BLaER1 (cell line): ENCODE data around the gene ATE1.
"Not testable (repeated sequence)": the region's sequence is repeated elsewhere in the genome, so short reads cannot be mapped to it uniquely, and the experiment has no call there.

Experiments
- H3K27ac ChIP-seq: shearing (Covaris generic); formaldehyde crosslinking; 2 replicates; pipeline ENCODE4 v1.8.1; 2022
- H3K27me3 ChIP-seq: shearing (Covaris generic); formaldehyde crosslinking; 2 replicates; pipeline ENCODE4 v1.8.1; 2022
- H3K36me3 ChIP-seq: shearing (Covaris generic); formaldehyde crosslinking; 2 replicates; pipeline ENCODE4 v1.8.1; 2022
- H3K4me1 ChIP-seq: shearing (Covaris generic); formaldehyde crosslinking; 2 replicates; pipeline ENCODE4 v1.8.1; 2022
- H3K4me2 ChIP-seq: shearing (Covaris generic); formaldehyde crosslinking; 2 replicates; pipeline ENCODE4 v1.8.1; 2022
- H3K4me3 ChIP-seq: shearing (Covaris generic); formaldehyde crosslinking; 2 replicates; pipeline ENCODE4 v1.8.1; 2022
- H3K9ac ChIP-seq: shearing (Covaris generic); formaldehyde crosslinking; 2 replicates; pipeline ENCODE4 v1.8.1; 2022
- H3K9me3 ChIP-seq: shearing (Covaris generic); formaldehyde crosslinking; 2 replicates; pipeline ENCODE4 v1.8.1; 2022
- H4K20me1 ChIP-seq: shearing (Covaris generic); formaldehyde crosslinking; 2 replicates; pipeline ENCODE4 v1.8.1; 2022
- Cebpa-rat ChIP-seq: shearing (Covaris generic); IDR thresholded peaks from 2 replicates; pipeline ENCODE4 v1.8.1; 2022

Gene ATE1

DNA sequence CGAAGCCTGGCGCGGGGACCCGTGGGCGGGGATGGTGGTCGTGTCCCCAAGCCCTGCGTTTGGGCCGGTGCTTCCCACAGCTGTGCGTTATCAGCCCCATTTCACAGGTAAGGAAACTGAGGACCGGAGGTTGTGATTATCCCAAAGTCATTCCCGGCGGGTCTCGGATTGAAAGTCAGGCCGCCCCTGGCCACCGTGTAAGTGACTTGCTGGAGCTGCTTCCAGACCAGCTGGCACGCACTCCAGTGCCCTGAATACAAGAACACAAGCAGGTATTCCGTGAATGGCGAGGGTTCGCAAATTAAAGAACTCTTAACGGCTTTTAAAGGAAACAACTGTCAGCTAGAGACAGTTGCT lies 675 bp upstream of the ATE1 start:
- Histone ChIP-seq H3K9ac (peak overlapping the region; percentile 97), H4K20me1 (no peaks in the 10 kb centered on the region), H3K4me2 (peak overlapping the region; percentile 84), H3K9me3 (no peaks in the 10 kb centered on the region), H3K4me3 (peak overlapping the region; percentile 98), H3K4me1 (peaks cover 42% of the 10 kb centered on the region), H3K27me3 (no peaks in the 10 kb centered on the region), H3K27ac (peak overlapping the region; percentile 96), H3K36me3 (no peaks in the 10 kb centered on the region)
- TF ChIP-seq Cebpa-rat: no peak

DNA sequence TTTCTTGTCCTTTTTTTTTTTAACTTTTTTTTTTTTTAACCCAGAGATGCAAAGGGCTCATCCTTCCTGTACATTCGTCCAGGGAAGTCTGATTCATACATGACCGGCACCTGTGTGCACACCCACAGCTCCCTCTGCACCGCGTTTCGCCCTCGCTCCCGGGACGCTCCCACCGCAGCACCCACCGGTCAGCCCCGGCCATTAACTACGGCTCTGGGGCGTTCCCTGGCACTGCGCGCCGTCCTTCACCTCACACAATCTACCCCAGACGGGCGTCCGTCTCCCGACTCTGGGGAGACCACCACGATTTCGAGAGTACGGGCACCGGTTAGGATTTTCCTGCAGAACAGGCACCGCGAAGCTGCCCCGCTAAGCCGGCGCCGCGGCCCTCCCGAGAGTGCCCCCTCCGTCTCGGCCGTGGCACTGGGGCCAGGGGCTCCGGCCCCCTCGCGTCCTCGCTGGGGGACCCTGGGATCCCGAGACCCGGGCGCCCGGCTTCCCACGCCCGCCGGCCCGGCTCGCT lies 452 bp downstream of the ATE1 start:
- Histone ChIP-seq H3K27me3 (no peaks in the 10 kb centered on the region), H4K20me1 (0 out of 2 replicates have a peak, but pooled peaks cover 4% of the 10 kb centered on the region), H3K4me1 (peaks cover 42% of the 10 kb centered on the region), H3K9ac (peak overlapping the region; percentile 97), H3K36me3 (peaks cover 11% of the 10 kb centered on the region), H3K27ac (peak overlapping the region; percentile 96), H3K9me3 (no peaks in the 10 kb centered on the region), H3K4me2 (peak overlapping the region; percentile 79), H3K4me3 (peak overlapping the region; percentile 98)
- TF ChIP-seq Cebpa-rat: no peak

DNA sequence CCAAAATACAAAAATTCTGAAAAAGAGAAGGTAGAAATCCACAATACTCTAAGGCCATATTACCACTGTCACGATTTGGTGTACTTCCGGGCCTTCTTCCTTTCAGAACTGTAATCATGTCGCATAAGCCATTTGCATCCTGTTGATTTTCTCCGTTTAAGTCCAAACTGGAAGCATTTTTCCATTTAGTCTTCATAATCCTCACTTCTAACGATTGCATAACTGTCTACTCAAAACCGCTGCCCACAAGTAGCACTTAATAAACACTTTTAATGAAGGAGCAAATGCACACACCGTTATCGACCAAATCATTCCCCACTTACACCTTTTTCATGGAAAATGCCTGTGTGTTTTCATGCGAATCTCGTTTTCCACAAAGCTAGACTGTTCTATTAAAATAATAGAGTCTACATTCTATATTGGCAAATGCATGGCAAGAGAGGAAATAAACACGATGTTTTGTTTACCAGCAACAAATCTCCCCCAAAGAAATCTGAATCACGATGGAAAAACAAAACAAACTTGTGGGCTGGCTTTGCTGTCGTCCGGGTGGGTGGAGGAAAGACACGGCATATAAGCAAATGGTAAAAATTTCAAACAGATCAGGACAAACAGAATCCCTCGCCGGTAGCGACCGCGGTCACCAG lies 1.0 kb downstream of the ATE1 start:
- peaks cover 40% of the 10 kb centered on the region for H3K4me1 ChIP-seq
- H3K36me3 ChIP-seq: peaks cover 13% of the 10 kb centered on the region
- 0 out of 2 replicates have a peak, but pooled peaks cover 4% of the 10 kb centered on the region for H4K20me1 ChIP-seq
- TF ChIP-seq Cebpa-rat: no peak
- H3K4me3 ChIP-seq: peak overlapping the region; percentile 98
- no peaks in the 10 kb centered on the region for H3K27me3 ChIP-seq
- H3K9me3 ChIP-seq: no peaks in the 10 kb centered on the region
- peak overlapping the region; percentile 96 for H3K27ac ChIP-seq
- H3K9ac ChIP-seq: peak overlapping the region; percentile 97
- H3K4me2 ChIP-seq: peak overlapping the region; percentile 79

DNA sequence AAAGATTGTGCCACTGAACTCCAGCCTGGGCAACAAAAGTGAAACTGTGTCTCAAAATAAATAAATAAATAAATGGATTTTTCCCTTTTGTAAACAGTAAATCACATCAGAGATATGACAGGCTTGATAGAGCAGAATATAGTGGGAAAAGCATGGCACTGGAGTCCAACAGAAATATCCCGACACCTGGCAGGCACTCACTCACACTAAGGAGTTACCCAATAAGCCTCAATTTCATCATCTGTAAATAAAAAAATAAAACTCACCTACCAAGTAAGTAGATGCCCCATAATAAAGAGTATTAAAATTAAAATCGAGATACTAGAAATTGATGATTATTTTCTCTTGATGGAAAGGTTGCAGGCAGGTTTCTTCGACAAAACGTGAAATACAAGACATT lies 1.7 kb downstream of the ATE1 start:
- Histone ChIP-seq H3K9ac (no peak overlapping the region), H3K9me3 (no peaks in the 10 kb centered on the region), H3K4me2 (peak overlapping the region; percentile 79), H3K36me3 (peaks cover 19% of the 10 kb centered on the region), H3K4me1 (peaks cover 33% of the 10 kb centered on the region), H3K4me3 (peak overlapping the region; percentile 98; the same call in 1 of the 2 replicates), H4K20me1 (0 out of 2 replicates have a peak, but pooled peaks cover 4% of the 10 kb centered on the region), H3K27ac (no peak overlapping the region), H3K27me3 (no peaks in the 10 kb centered on the region)
- no peak for TF ChIP-seq Cebpa-rat

DNA sequence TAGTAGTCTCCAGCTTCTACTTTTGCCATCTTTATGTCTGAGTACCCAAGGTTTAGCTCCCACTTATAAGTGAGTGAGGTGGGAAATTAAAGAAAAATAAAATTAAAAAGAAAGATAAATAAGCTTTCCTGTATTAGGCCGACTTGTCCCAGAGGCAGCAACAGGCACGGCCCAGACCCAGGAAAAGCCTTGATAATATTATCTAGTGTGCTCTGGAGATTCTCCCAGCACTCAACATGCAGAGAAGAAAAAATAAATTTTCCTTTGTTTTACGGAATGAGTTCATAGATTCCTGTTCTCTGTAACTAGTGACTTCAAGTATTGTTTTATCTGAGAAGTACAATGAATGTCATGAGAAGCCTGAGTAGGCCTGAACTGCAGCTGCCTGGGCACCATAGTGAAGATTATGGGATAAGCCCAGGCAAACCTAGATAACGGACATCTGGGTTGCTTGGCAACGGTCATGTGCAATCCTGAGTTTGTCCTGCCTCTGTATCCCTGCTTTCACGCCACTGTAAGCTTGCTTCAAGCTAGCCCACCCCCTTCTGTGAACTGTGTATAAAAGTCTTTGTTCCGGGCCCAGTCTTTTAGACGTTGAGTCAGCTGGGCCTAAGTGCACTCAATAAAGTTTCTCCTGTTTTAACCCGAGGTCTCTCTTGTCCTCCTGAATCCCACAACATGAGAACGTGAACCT lies 6.4 kb downstream of the ATE1 start:
- H3K4me3 ChIP-seq: no peak overlapping the region
- no peak overlapping the region for H3K4me2 ChIP-seq
- 0 out of 2 replicates have a peak, but pooled peaks cover 4% of the 10 kb centered on the region for H4K20me1 ChIP-seq
- no peaks in the 10 kb centered on the region for H3K27me3 ChIP-seq
- no peak for TF ChIP-seq Cebpa-rat
- no peak overlapping the region for H3K9ac ChIP-seq
- H3K27ac ChIP-seq: no peak overlapping the region
- H3K9me3 ChIP-seq: peaks cover 12% of the 10 kb centered on the region
- peaks cover 49% of the 10 kb centered on the region for H3K36me3 ChIP-seq
- peaks cover 13% of the 10 kb centered on the region for H3K4me1 ChIP-seq

DNA sequence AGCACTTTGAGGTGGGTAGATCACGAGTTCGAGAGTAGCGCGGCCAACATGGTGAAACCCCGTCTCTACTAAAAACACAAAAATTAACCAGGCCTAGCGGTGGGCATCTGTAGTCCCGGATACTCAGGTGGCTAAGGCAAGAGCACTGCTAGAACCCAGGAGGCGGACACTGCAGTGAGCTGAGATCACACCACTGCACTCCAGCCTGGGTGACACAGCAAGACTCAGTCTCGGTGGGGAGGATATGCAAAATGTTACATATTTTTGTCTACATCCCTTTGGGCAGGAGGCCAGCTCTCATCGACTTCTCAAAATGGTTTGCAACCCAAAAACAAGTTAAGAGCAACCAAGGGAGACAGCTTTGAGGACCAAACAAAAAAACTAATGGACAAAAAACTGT lies 8.2 kb downstream of the ATE1 start:
- Histone ChIP-seq H3K9me3 (peaks cover 12% of the 10 kb centered on the region), H4K20me1 (0 out of 2 replicates have a peak, but pooled peaks cover 4% of the 10 kb centered on the region), H3K36me3 (peaks cover 58% of the 10 kb centered on the region), H3K4me3 (no peak overlapping the region), H3K4me2 (no peak overlapping the region), H3K4me1 (peaks cover 7% of the 10 kb centered on the region), H3K9ac (no peak overlapping the region), H3K27me3 (no peaks in the 10 kb centered on the region), H3K27ac (no peak overlapping the region)
- no peak for TF ChIP-seq Cebpa-rat

DNA sequence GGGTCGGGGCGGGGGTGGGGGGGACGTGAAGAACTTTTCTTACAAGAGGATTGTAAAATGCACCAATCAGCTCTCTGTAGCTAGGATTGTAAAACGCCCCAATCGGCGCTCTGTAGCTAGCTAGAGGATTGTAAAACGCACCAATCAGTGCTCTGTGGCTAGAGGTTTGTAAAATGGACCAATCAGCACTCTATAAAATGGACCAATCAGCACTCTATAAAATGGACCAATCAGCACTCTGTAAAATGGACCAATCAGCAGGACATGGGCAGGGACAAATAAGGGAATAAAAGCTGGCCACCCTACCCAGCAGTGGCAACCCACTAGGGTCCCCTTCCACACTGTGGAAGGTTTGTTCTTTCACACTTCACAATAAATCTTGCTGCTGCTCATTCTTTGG lies 9.0 kb downstream of the ATE1 start:
- not testable (repeated sequence) for H3K27ac ChIP-seq, H3K9ac ChIP-seq, H3K4me2 ChIP-seq, H3K4me3 ChIP-seq, H4K20me1 ChIP-seq, H3K27me3 ChIP-seq, H3K4me1 ChIP-seq
- Histone ChIP-seq H3K36me3 (peaks cover 67% of the 10 kb centered on the region), H3K9me3 (peaks cover 12% of the 10 kb centered on the region)

DNA sequence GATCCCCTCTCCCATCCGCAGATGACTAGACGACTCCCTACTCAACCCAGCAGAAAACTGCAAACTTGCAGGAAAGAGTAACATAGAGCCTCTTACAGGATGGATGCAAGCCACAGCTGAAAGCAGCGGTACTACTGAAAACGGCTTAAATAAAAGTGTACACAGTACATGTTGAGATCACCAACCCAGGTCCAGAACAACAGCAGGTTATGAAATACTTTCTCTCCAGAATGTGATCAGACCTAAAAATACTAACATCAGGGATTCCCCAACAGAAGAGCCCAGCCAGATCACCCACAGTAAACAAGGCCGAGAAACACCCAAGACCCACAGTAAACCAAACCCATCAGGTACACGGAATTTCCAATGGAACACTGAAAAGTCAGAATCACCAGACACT lies 13.2 kb downstream of the ATE1 start:
- Histone ChIP-seq H3K4me2 (no peak overlapping the region), H3K9me3 (peaks cover 10% of the 10 kb centered on the region), H3K9ac (no peak overlapping the region), H3K36me3 (peaks cover 69% of the 10 kb centered on the region), H3K27ac (no peak overlapping the region), H3K4me3 (no peak overlapping the region), H4K20me1 (no peaks in the 10 kb centered on the region), H3K4me1 (peaks cover 7% of the 10 kb centered on the region), H3K27me3 (no peaks in the 10 kb centered on the region)
- TF ChIP-seq Cebpa-rat: no peak

DNA sequence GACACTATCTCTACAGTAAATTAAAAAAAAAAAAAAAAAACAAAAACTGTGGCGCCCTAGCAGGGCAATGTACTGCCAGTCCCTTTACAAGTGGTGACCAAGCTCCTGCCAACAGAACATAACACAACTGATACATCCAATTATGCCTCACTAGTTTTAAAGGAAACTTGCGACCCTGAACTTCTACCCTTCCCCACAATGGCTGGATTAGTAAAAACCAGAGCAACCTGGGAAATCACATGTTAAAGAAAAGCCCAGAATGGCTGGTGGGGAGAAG lies 16.5 kb downstream of the ATE1 start:
- H4K20me1 ChIP-seq: no peaks in the 10 kb centered on the region
- H3K27me3 ChIP-seq: no peaks in the 10 kb centered on the region
- H3K4me2 ChIP-seq: no peak overlapping the region
- TF ChIP-seq Cebpa-rat: no peak
- peaks cover 83% of the 10 kb centered on the region for H3K36me3 ChIP-seq
- H3K4me3 ChIP-seq: no peak overlapping the region
- H3K4me1 ChIP-seq: no peaks in the 10 kb centered on the region
- no peak overlapping the region for H3K27ac ChIP-seq
- no peaks in the 10 kb centered on the region for H3K9me3 ChIP-seq
- H3K9ac ChIP-seq: no peak overlapping the region

DNA sequence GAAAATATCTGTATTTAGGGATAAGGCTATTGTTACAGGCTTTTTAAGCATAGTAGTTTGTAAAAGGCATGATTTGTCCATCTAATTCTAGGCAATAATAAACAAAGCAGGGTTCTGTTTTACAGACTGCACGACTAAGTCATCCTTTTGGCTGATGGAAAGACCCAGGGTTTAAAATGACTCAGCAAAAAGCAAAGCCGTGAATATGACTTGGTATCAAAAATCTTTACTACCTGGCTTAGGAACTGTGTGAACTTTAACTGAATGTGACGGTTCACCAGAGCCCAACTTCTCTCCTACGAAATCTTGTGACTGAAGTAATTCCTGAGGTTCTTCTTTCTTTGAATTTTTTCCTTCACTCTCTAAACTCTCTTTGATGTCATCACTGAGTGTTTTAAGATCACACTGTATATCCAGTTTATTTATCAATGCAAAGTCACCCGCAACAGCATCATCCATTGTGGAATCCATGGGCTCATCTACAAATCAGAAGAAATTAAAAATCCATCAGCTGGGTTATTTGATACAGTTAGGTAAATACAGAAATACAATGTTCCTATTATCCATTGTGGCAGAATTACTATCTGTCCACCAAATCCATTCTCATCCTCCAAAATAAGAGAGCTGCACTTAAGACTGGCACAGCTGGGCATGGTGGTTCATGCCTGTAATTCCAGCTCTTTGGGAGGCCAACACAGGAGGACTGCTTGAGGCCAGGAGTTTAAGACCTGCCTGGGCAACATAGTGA lies 17.0 kb downstream of the ATE1 start:
- Histone ChIP-seq H3K9ac (no peak overlapping the region), H3K4me2 (no peak overlapping the region), H3K4me3 (no peak overlapping the region), H3K36me3 (peaks cover 85% of the 10 kb centered on the region), H3K27ac (no peak overlapping the region), H3K9me3 (no peaks in the 10 kb centered on the region), H3K4me1 (no peaks in the 10 kb centered on the region), H4K20me1 (no peaks in the 10 kb centered on the region), H3K27me3 (no peaks in the 10 kb centered on the region)
- no peak for TF ChIP-seq Cebpa-rat
